HG02852 (cell line): ENCODE data around the gene SPATA9.

Experiments used
- ATAC-seq: cut with Tn5 transposase; IDR thresholded peaks from one replicate; pipeline ENCODE4 v1.9.1; 2021; ENCODE audit warnings: mild to moderate bottlenecking, moderate library complexity; ENCODE audit not compliant: unreplicated experiment

Gene SPATA9, protein sequence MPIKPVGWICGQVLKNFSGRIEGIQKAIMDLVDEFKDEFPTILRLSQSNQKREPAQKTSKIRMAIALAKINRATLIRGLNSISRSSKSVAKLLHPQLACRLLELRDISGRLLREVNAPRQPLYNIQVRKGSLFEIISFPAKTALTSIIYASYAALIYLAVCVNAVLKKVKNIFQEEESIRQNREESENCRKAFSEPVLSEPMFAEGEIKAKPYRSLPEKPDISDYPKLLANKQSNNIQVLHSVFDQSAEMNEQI

GRCh38 chr5:95682891-95683290 is at the start of gene SPATA9:
TSS of gene SPATA9 (minus strand) at chr5:95682991. CDS start at chr5:95682854, 137 bp downstream.
- ATAC-seq = no peak

- ATAC-seq = peak; percentile 30
Observed at GRCh38 chr5:95731571-95732554, 49.1 kb upstream of the SPATA9 start.

DNA sequence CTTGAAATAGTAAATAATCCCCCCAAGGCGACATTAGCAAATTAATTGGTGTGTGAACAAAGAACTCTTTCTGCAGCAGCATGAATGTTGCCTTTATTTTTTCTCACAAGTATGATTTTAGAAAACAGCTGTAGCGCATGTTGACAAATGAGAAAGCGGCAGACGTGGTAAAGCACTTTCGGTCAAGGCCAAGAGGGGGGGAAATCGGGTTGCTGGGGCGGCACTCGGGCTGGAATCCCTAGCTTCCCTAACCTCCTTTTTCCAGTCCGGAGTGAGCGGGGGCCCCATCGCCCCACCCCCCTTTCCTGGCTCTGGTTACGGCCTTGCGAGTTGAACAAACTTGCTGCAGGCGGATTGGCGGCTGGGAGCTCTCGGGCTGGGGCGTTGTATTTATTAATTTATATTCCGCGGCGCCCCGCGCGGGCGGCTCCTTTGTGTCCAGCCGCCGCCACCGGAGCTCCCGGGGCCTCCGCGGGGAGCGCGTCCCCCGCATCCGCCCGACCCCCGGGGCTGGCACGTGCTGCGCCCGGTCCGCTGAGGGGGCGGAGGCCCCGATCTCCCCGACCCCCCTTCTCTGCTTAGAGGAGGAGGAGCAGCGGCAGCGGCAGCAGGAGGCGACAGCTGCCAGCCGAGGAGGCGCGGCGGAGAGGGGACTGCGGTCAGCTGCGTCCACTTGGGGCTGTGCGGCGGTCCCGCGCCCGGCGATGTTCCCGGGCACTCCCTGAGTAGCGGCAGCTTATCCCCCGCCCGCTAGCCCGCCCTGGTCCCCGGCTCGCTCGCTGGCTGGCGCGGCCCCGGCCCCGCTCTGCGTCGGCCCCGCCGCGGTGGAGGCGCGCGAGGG is 48.2 kb upstream of the SPATA9 start, which contains the start of gene RHOBTB3:
Gene RHOBTB3 (plus strand): TSS at position 607 of the 841 bp plus-strand sequence. CDS start 347 bp downstream, outside the sequence.
- peak; percentile 43 for ATAC-seq

GRCh38 chr5:95730011-95730700 is 47.4 kb upstream of the SPATA9 start:
- no peak for ATAC-seq

- ATAC-seq = no peak
Observed at GRCh38 chr5:95729115-95730010, 46.6 kb upstream of the SPATA9 start.

DNA sequence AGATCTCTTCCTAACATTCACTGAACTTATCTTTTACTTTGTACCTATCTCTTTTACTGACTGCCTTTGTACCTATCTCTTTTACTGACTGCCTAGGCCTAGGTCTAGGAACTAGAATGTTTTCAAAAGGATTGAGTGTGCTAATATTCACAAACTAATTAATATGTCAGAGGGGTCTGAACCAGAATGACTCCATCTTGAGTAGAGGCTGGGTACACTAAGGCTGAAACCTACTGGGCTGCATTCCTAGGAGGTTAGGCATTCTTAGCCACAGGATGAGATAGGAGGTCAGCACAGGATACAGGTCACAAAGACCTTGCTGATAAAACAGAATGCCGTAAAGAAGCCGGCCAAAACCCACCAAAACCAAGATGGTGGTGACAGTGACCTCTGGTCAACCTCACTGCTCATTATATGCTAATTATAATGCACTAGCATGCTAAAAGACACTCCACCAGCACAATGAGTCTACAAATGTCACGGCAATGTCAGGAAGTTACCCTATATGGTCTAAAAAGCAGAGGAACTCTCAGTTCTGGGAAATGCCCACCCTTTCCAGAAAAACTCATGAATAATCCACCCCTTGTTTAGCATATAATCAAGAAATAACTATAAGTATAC is 45.8 kb upstream of the SPATA9 start:
- no peak for ATAC-seq

- ATAC-seq = peak; percentile 41
Observed at GRCh38 chr5:95727764-95728191, 45.0 kb upstream of the SPATA9 start.

DNA sequence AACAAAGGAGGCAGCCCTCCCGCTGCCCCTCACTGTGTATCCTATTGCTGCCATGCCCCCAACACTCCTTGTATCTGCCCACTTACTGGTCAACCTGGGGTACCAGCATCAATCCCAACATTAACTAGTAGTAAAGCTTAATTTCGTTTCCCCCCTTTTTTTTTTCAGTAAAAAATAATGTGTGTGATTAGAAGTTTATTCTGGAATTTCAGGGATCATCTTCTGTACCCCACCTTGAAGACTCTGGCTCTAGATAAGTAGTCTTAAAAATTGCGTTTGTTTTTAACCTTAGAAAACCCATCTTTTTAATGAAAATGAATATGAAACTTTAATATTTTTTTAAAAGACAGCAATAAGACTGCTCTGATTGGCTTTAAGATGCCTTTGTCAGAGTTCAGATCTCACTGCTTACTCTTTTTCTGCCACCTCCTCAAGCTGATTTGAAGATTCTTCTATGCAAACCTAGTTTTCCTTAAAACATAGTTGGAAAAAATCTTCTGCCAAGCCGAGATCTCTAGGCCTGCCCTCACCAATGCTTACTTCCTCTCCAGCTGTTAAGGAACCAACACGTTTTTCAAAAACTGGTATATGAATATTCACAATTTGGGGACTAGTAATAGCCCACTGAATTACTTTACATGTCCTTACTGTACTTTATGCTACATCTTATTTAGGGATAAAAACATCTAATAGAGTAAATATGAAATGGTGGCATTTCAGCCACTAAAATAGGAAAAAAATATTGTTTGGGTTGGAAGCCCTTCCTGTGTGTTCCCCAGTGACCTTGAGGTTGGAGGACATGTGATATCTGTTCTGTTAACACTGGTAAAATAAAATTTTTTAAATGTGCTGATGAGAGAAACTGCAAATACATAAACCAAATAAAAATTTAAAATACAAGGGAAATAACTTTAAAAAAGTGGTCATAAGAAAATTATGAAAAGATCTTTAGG is 44.3 kb upstream of the SPATA9 start:
- ATAC-seq = no peak

DNA sequence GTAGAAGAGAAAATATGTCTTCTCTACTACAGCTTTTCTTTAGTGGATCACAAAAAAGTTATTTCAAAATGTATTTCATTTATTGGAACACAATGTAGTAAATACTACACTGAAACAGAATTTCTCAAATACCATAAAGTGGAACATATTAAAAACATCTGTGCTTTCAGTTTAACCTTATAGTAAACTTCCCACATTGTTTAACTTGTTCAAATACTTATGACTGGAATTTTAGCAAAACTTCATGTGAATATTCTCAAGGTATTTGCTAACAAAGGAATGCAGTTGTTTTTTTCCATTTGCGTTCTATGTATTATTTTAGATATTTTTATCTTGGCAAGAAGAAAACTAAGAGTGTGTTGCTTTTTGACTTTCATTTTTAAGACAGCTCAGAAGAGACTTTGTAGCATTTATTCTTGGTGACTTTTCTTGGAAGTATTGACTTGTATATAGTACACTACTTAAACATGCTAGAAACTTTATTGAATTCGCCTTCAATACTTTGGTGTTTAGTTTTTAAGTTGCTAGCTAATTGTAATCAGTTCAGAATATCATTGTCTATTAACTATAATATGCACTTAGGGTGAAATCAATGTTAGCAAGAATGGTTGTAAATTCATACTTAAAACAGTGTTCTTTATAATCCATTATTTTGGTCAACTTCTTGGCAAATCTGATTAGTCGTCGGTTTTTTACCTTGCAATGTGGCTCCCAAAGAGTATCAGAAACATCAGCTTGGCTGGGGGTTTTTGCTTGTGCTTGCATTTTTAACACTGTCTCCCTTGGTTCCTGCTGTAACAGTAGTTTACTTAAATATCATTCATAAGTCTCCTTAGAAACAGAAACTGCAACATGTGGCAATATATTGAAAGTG is 43.4 kb upstream of the SPATA9 start:
- no peak for ATAC-seq

DNA sequence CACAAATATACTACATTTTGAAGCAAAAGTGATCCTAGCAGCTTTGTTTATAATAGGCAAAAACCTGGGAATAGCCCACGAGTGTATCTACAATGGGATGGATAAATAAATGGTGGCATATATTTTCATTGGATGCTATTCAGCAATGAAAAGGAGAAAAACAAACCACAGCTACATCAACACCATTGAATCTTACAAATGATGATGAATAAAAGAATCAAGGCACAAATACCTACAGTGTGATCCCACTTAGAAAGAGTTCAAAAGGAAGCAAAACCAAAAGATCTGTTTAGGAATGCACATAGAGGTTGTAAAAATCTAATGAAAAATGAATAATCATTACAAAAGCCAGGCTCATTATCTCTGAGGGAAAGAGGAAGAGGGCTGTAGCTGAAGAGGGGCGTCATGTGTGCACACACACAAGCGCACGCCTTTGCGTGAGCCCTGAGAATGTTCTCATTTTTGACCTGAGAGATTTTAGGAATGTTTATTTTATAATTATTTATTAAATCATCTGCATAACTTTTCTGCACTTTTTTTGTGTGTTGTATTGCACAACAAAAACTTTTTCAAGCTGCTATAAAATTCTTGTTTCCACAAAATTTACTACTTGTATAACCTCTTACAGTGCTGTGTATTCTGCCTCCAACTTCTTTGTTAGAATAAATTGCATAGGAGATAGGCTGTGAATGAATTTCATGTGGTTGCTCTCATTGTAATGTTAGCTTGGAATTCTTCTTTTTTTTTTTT is 42.5 kb upstream of the SPATA9 start:
- ATAC-seq = no peak

DNA sequence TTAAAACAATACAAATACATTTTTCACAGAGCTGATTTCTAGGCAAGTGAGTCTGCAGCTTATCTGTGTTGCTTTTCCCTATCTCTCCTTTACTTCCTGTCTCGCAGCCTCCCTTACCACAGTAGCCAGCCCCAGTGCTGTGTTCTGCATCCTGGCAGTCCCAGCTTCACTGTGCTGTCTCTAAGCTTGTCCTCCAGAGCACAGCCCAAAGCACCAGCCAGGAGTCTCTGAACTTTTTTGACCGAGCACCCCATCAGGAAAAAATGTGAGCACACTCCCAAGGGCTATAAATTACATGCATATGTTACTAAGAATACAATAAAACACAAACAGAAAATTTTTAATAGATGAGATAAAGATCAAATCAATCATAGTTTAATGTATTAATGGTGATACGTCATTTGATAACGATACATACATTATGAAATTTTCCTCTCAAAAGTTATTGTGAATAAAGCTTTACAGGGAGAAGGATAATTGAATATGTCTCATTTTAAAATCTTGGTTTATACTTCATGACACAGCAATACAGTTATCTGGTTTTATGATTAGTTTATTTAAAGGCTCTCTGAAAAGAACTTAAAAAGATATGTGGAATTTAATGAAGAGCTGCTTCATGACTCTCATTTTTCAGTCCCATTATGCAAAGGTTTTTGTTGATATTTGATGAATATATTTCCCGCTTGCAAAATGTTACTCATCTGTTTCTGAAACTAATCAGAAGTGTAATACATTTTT is 41.0 kb upstream of the SPATA9 start:
- no peak for ATAC-seq

- ATAC-seq = no peak
Observed at GRCh38 chr5:95721582-95722295, 38.9 kb upstream of the SPATA9 start.

DNA sequence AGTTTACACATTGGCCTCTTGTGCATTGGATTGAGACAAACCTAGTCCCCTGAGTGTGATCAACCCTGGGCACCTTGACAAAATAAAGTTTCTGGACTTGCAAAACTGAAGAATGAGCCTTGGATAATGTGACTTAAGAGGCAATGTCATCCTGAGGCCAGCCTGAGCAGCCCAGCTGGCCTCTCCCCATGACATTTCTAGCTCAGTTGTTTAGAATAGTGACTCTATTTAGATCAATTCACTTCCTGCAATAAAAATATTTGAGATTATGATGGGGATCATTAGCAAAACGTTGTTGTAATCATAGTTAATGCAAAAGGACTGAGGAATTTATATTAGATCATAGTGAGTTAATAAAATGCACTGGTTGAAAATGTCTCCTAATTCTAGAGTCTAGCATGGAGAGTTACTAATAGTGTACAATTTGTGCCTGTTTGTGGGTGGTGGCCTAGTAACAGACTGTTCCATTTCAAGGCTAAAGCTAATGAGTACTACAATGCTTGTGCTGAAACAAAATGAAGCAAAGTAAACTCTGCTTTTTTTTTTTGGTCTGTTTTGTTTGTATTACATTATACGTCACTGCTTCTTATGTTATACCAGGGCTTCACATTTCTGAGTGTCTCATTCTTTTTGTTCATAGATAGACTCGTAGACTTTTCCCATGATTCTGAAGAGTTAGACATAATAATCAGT is 37.4 kb upstream of the SPATA9 start:
- ATAC-seq = no peak

DNA sequence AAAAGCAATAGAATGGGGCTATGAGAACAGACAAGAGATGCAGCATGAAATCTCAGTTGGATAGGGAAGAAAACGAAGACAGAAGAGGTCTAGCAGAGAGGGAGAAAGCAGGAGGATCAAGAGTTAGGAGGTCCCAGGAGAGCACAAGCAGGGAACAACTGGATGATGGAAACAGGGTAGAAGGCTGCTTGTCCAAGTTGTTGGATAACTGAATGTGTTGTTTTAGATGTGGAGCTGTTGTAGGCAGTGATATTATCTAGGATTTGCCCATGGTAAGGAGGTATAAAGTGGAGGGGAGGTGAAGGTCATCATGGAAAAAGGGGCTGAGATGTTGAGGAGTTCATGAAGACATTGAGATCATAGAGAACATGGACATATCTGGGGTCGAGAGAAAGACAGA is 35.9 kb upstream of the SPATA9 start:
- no peak for ATAC-seq
